Mesothelial cell of epicardium (in vitro differentiated cells): ENCODE results near the gene CD2. TPM values are rescaled to one million over a fixed set of nuclear protein-coding genes. Genes with fewer than 3 reads are reported as not detected.
A peak's percentile ranks its signal among the peaks of the same experiment; 100 is the strongest.
"Not testable (repeated sequence)": the region's sequence is repeated elsewhere in the genome, so short reads cannot be mapped to it uniquely, and the experiment has no call there.

Source experiments
- DNase-seq, 2 experiments: peaks; one replicate each; pipeline ENCODE4 v3.0.0; 2021; ENCODE audit warnings: low spot score in 2 of 2; ENCODE audit not compliant: unreplicated experiment in 2 of 2
- H3K27ac Mint-ChIP-seq: 2 replicates; pipeline ENCODE4 v1.8.0; 2021; ENCODE audit warnings: mixed read lengths
- H3K27me3 Mint-ChIP-seq: 2 replicates; pipeline ENCODE4 v1.8.0; 2021; ENCODE audit warnings: low read depth, mixed read lengths
- H3K36me3 Mint-ChIP-seq: 2 replicates; pipeline ENCODE4 v1.8.0; 2021; ENCODE audit warnings: mixed read lengths
- H3K4me1 Mint-ChIP-seq: 2 replicates; pipeline ENCODE4 v1.8.0; 2021; ENCODE audit warnings: mixed read lengths
- H3K4me3 Mint-ChIP-seq: 2 replicates; pipeline ENCODE4 v1.8.0; 2021; ENCODE audit warnings: mild to moderate bottlenecking, moderate library complexity, mixed read lengths
- H3K9me3 Mint-ChIP-seq: 2 replicates; pipeline ENCODE4 v1.8.0; 2021; ENCODE audit warnings: mixed read lengths
- CTCF ChIP-seq: fragments of 200-600 bp; sonication (generic); IDR thresholded peaks from one replicate; pipeline ENCODE4 v1.5.0; 2021; ENCODE audit warnings: antibody characterized with exemption; ENCODE audit not compliant: unreplicated experiment
- total RNA-seq: library from RNA; stranded (reverse); gene quantifications from 3 replicates; pipeline ENCODE4 v1.2.1, GENCODE V29; 2021

Gene CD2
- total RNA-seq, 1 donor from 2014 or later, result not detected

DNA sequence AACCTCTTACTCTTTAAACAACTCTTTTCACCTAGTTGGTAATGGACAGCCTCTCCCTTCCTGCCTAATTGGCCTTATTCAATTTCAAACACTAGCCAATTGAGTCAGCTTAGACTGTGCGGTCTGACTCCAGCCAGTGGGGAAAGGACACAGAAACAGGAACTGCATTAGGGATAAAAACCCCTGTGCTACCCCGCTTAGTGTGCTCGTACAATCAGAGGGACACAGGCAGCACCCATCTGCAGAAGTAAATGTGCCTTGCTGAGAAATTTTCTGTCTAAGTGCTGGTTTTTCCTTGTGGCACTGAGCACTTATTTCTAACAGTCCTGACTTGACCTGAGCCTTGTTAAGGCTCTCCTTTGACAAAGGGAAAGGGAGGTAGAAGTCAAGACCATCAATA is 6.0 kb upstream of the CD2 start:
- TF ChIP-seq CTCF, result no peak
- Mint-ChIP-seq H3K27ac (no peak overlapping the region), H3K4me1 (no peaks in the 10 kb centered on the region), H3K9me3 (peaks cover 52% of the 10 kb centered on the region), H3K36me3 (no peaks in the 10 kb centered on the region), H3K27me3 (no peaks in the 10 kb centered on the region), H3K4me3 (no peak overlapping the region)
- no peak for DNase-seq

GRCh38 chr1:116751146-116751545 is 3.1 kb upstream of the CD2 start:
- no peak for DNase-seq
- no peak overlapping the region for H3K27ac Mint-ChIP-seq
- no peaks in the 10 kb centered on the region for H3K4me1 Mint-ChIP-seq
- no peak overlapping the region for H3K4me3 Mint-ChIP-seq
- no peak for TF ChIP-seq CTCF
- H3K27me3 Mint-ChIP-seq, result no peaks in the 10 kb centered on the region
- H3K9me3 Mint-ChIP-seq, result peaks cover 26% of the 10 kb centered on the region
- H3K36me3 Mint-ChIP-seq, result no peaks in the 10 kb centered on the region

DNA sequence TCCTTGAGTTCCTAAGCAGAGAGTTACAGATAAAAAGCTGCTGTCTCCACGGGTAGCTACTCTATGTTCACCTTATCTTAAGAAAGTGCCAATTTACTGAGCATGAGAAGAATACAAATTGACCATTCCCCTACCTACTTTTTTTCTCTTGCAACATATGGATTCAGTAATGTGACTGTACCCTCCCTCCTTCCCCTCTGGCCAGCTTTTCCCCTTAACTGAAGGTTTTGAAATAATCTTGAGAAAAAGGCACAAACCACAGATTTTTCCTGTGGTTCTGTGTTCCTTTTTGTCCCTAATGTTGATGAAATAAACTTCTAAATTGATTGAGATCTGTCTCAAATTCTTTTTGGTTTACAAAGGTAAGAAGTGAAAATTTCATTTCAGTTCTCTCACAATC is 2.6 kb upstream of the CD2 start:
- Mint-ChIP-seq H3K9me3 (peaks cover 21% of the 10 kb centered on the region), H3K4me3 (no peak overlapping the region), H3K4me1 (no peaks in the 10 kb centered on the region), H3K27ac (peak overlapping the region; percentile 4), H3K36me3 (no peaks in the 10 kb centered on the region), H3K27me3 (no peaks in the 10 kb centered on the region)
- no peak for DNase-seq
- no peak for TF ChIP-seq CTCF

DNA sequence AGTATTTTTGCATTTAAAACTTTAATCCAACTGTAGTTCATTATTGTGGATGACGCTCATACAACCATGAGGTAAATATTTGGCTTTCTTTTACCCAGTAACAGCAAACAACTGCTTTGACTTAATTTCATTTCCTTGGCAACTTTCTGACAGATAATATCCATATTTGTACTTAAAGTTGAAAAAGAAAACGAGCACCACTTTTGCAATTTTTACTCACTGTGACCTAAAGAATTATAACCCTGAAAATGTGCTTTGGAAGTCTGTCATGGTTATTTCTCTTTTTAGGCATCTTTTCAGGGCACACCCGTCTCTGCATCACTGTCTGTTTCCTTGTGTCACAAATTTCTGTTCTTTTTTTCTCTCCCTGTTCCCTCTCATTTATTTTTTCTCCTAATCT is 918 bp upstream of the CD2 start:
- H3K27me3 Mint-ChIP-seq, result no peaks in the 10 kb centered on the region
- no peak for TF ChIP-seq CTCF
- H3K9me3 Mint-ChIP-seq, result peaks cover 8% of the 10 kb centered on the region
- H3K4me3 Mint-ChIP-seq, result no peak overlapping the region
- H3K27ac Mint-ChIP-seq, result no peak overlapping the region
- H3K36me3 Mint-ChIP-seq, result no peaks in the 10 kb centered on the region
- no peak for DNase-seq
- H3K4me1 Mint-ChIP-seq, result no peaks in the 10 kb centered on the region

GRCh38 chr1:116755066-116755465 is 836 bp downstream of the CD2 start:
- no peak overlapping the region for H3K27ac Mint-ChIP-seq
- DNase-seq, result no peak
- no peaks in the 10 kb centered on the region for H3K9me3 Mint-ChIP-seq
- no peaks in the 10 kb centered on the region for H3K36me3 Mint-ChIP-seq
- TF ChIP-seq CTCF, result no peak
- H3K27me3 Mint-ChIP-seq, result no peaks in the 10 kb centered on the region
- H3K4me1 Mint-ChIP-seq, result no peaks in the 10 kb centered on the region
- H3K4me3 Mint-ChIP-seq, result no peak overlapping the region

- Mint-ChIP-seq H3K36me3 (no peaks in the 10 kb centered on the region), H3K27ac (no peak overlapping the region), H3K27me3 (no peaks in the 10 kb centered on the region), H3K9me3 (no peaks in the 10 kb centered on the region), H3K4me3 (no peak overlapping the region), H3K4me1 (no peaks in the 10 kb centered on the region)
- DNase-seq, result no peak
- TF ChIP-seq CTCF, result no peak
Observed at GRCh38 chr1:116755681-116756080, 1.5 kb downstream of the CD2 start.

GRCh38 chr1:116756092-116756491 is 1.9 kb downstream of the CD2 start:
- not testable (repeated sequence) for H3K4me1 Mint-ChIP-seq, H3K9me3 Mint-ChIP-seq, H3K36me3 Mint-ChIP-seq, H3K27ac Mint-ChIP-seq, DNase-seq, H3K27me3 Mint-ChIP-seq, H3K4me3 Mint-ChIP-seq

DNA sequence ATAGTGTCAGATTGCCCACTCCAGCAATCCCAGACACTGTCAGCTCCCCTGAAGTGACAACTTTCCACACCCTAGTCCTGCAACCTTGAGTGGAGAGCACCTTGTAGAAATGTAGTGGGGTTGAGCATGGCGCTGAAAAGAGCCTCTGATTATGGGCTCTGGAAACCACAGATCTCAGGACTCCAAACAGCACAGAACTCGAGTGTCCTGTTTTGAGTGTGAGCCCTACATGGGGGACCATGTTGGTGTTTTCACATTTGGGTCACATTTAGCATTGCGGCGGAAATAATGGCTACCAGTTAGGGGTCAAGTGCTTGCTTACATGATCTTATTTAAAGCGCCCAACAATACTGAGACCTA is 4.2 kb downstream of the CD2 start:
- not testable (repeated sequence) for H3K27me3 Mint-ChIP-seq, H3K4me1 Mint-ChIP-seq, H3K36me3 Mint-ChIP-seq, H3K9me3 Mint-ChIP-seq, H3K27ac Mint-ChIP-seq, H3K4me3 Mint-ChIP-seq, DNase-seq
